Heart left ventricle (tissue), 16 donors: ENCODE results near the gene TMED3. TPM values are rescaled to one million over a fixed set of nuclear protein-coding genes. Genes with fewer than 3 reads are reported as not detected.

Experiments
- ATAC-seq, 4 donors: fragments of 200-7000 bp; cut with Tn5 transposase; one replicate each; pipeline ENCODE4 v1.9.1; 2020 to 2022; ENCODE audit warnings: moderate library complexity in 4 of 4, mild to moderate bottlenecking in 3 of 4, moderate number of reproducible peaks in 1 of 4
- DNase-seq, 5 donors: peaks; one replicate each; pipeline ENCODE4 v3.0.0-alpha.2; 2020
- H3K27ac ChIP-seq, 12 donors: fragments of 200-600 bp; sonication (generic) in 4 of 12; one replicate each; pipeline versions ENCODE4 v1.5.0 to v1.8.0; 2016 to 2022; ENCODE audit warnings: mild to moderate bottlenecking in 2 of 12
- H3K27me3 ChIP-seq, 9 donors: fragments of 200-600 bp; sonication (generic) in 2 of 9; one replicate each; pipeline versions ENCODE4 v1.5.1 to v1.8.0; 2016 to 2022; ENCODE audit warnings: mild to moderate bottlenecking in 3 of 9
- H3K36me3 ChIP-seq, 9 donors: fragments of 200-600 bp; sonication (generic) in 2 of 9; one replicate each; pipeline versions ENCODE4 v1.5.0 to v1.8.0; 2018 to 2022; ENCODE audit warnings: mild to moderate bottlenecking in 2 of 9
- H3K4me1 ChIP-seq, 12 donors: fragments of 200-600 bp; sonication (generic) in 4 of 12; one replicate each; pipeline versions ENCODE4 v1.5.0 to v1.8.0; 2016 to 2022; ENCODE audit warnings: mild to moderate bottlenecking in 3 of 12
- H3K4me3 ChIP-seq, 12 donors: fragments of 200-600 bp; sonication (generic) in 4 of 12; one replicate each; pipeline versions ENCODE4 v1.5.0 to v1.8.0; 2017 to 2022; ENCODE audit warnings: mild to moderate bottlenecking in 9 of 12, moderate library complexity in 4 of 12
- H3K9me3 ChIP-seq, 12 donors: fragments of 200-600 bp; sonication (generic) in 4 of 12; one replicate each; pipeline versions ENCODE4 v1.5.0 to v1.8.0; 2016 to 2022; ENCODE audit warnings: mild to moderate bottlenecking in 1 of 12
- CTCF ChIP-seq, 12 donors: fragments of 200-600 bp; sonication (generic) in 4 of 12; IDR thresholded peaks; one replicate each; pipeline versions ENCODE4 v1.5.0 to v1.8.0; 2018 to 2022; ENCODE audit warnings: antibody characterized with exemption in 12 of 12, mild to moderate bottlenecking in 5 of 12
- POLR2A ChIP-seq, 2 donors: fragments of 450-650 bp; IDR thresholded peaks; one replicate each; pipeline ENCODE4 v1.6.1; 2017; ENCODE audit warnings: antibody characterized with exemption in 2 of 2, mild to moderate bottlenecking in 2 of 2, moderate library complexity in 2 of 2
- WGBS, 4 donors: extraction: QIAGEN DNeasy Blood & Tissue Kit in 2 of 4; methylation state at CpG; one replicate each; pipeline versions ENCODE4 v1.1.5 to v1.1.7; 2013 to 2018; 5-methylcytosine and 5-hydroxymethylcytosine counted together
- intact Hi-C, 10 donors: fragments of 100-400 bp; cut with DNase I; formaldehyde crosslinking; loops; one replicate each; pipeline versions ENCODE4 v1.11.1 to v1.14.2; 2022
- polyA plus RNA-seq, 2 donors: library from polyadenylated mRNA; stranded (reverse); fragments of 200-250 nt; gene quantifications; one replicate each; pipeline ENCODE4 v1.2.3, GENCODE V29; 2013
- total RNA-seq, 9 donors: library from RNA; depleted of rRNA in 2 of 9; stranded (reverse); fragments of >200 nt in 2 of 9; fragmentation: NEBNext Ultra II Directional in 3 of 9; extraction: Animal tissue kit (Norgen Biotek cat#: 25700) in 3 of 9; gene quantifications; one replicate each; pipeline versions ENCODE4 v1.1.0 to v1.2.4, GENCODE V29; 2016 to 2023
- donor health status: ischemic (EF 13 %, LVEDD 7.1; RV severe dilation, severe dysfunction).
- donor health status: healthy with polysubstance abuse.
- donor health status: DM: no; HTN: yes; CAD: no.
- donor health status: DM: no; HTN: no; CAD: no.
- donor health status: ischemic (EF 25% LVEDD 6.9; RV normal size, moderate dysfunction).
- donor health status: ischemic (EF 25% LVEDD 5.7; RV mildly dilated, moderate dysfunction).
- donor health status: healthy.
- donor health status: DM: yes; HTN: yes; CAD: no.
- donor health status: ischemic (EF 35%, LVEDD 5.7; RV mildly dilated, moderate dysfunction).
- donor health status: nonischemic (EF 11% LVEDD 7.7; RV severe dilation, severe dysfunction).
- donor health status: DM: yes; HTN: yes; CAD: no.
- donor health status: PGD.
- donor health status: ischemic (EF 29% LVEDD 5.4; RV normal size, mild dysfunction).
- donor health status: nonischemic (EF 23%, LVEDD 6.1; RV moderate dilation, normal function).

Gene TMED3
- total and polyA plus RNA-seq, 11 donors, result 16.5 to 48.2 (median 24.6) TPM

DNA sequence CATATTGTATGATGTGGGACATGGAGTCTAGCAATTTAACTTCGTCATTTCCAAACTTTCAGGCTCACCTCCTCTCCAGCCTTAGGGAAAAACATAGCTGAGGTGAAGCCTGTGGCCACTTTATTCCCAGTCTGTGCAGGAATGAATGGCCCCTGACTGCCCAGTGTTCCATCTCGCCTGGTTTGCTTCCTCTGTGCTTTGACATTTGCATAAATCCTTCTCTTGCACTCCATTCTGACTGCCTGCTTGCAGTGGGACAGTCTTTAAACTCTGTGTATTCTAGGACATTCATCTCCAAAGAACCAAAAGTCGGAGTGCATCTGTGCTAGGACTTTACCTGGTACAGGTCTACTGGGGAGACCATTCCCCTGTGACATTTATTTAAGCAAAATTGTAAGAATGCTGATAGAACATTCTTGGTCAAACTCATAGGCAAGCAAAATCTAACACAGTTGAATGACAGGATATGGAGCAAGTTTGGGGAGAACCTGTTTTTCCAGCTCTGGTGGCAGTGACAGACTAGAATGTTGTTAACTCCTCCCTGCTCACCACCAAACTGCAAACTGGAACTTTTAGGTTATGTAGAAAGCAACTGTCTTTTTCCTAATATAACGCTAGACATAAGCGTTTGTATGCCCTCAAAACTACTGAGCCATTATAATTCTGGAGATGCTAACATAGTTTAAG is 22.1 kb downstream of the TMED3 start:
- whole genome bisulfite sequencing, 4 donors, result 81 to 88% (median 86%) methylated on average over 5 of the region's 5 CpGs
- peaks cover 0 to 5% (median 0%) of the 10 kb centered on the region in 12 donors for H3K9me3 ChIP-seq
- intact Hi-C loops, result no loop called here
- no peak overlapping the region for H3K4me3 ChIP-seq
- no peak for ATAC-seq
- H3K36me3 ChIP-seq, result no peaks in the 10 kb centered on the region
- H3K4me1 ChIP-seq, result no peaks in the 10 kb centered on the region
- no peak for TF ChIP-seq CTCF (IDR thresholded peaks at IDR 0.05)
- TF ChIP-seq POLR2A (IDR thresholded peaks at IDR 0.05), result no peak
- no peak overlapping the region for H3K27ac ChIP-seq
- H3K27me3 ChIP-seq, result no peaks in the 10 kb centered on the region
- DNase-seq, result no peak

GRCh38 chr15:79337591-79337990 is 26.7 kb downstream of the TMED3 start:
- Histone ChIP-seq H3K27ac (no peak overlapping the region), H3K4me1 (peaks cover 0 to 5% (median 0%) of the 10 kb centered on the region in 12 donors), H3K27me3 (no peaks in the 10 kb centered on the region), H3K9me3 (peaks cover 0 to 4% (median 0%) of the 10 kb centered on the region in 12 donors), H3K36me3 (no peaks in the 10 kb centered on the region), H3K4me3 (no peak overlapping the region)
- no peak for ATAC-seq
- TF ChIP-seq CTCF (IDR thresholded peaks at IDR 0.05) (no peak), POLR2A (IDR thresholded peaks at IDR 0.05) (no peak)
- no peak for DNase-seq
- intact Hi-C loops, result loop anchor here in 1 of 10 donors (5.0 kb wide), 1 partner anchor 515 kb away; no protein-coding TSS in a partner anchor
- 53 to 70% (median 65%) methylated on average over 7 of the region's 7 CpGs for WGBS, 4 donors

DNA sequence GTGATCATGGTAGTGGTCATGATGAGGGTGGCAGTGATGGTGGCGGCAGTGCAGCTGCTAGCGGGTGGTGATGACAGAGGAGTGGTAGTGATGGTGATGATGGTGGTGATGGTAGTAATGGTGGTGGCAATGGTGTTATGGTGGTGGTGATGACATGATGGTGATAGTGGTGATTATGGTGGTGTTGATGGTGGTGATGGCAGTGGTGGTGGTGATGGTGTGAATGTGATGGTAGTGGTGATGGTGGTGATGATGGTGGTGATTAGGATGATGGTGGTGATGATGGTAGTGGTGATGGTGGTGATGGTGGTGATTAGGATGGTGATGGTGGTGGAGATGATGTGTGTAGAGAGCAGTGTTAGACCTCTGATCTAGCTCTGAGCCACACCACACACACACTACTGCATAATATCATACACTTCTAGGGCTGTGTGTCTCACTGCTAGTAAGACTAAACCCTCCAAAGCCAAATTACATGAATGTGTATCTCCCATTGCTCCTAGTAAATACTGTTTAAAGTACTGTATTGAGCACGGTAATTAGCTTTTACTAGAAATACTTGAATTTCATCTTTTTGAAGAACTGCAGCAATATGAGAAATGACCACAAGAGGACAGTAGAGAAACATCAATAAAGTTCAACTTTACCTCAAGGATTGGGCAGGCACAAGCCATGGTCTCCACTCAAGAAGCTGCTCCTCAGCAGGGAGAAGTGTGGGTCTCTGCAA is 28.8 kb downstream of the TMED3 start:
- Histone ChIP-seq H3K4me3 (no peak overlapping the region), H3K4me1 (peaks cover 0 to 5% (median 0%) of the 10 kb centered on the region in 12 donors), H3K9me3 (peaks cover 0 to 4% (median 0%) of the 10 kb centered on the region in 12 donors), H3K36me3 (no peaks in the 10 kb centered on the region), H3K27me3 (no peaks in the 10 kb centered on the region), H3K27ac (no peak overlapping the region)
- no peak for DNase-seq
- 78 to 82% (median 80%) methylated on average over 3 of the region's 3 CpGs for WGBS, 4 donors
- TF ChIP-seq POLR2A (IDR thresholded peaks at IDR 0.05), result no peak
- peak; percentile 54 to 74 (median 62) for TF ChIP-seq CTCF (IDR thresholded peaks at IDR 0.05)
- ATAC-seq, result no peak
- intact Hi-C loops, result loop anchor here in 2 of 10 donors (5.0 kb wide), 1 partner anchor 513 kb away; no protein-coding TSS in a partner anchor

- Histone ChIP-seq H3K9me3 (peaks cover 0 to 4% (median 0%) of the 10 kb centered on the region in 12 donors), H3K27me3 (no peaks in the 10 kb centered on the region), H3K36me3 (no peaks in the 10 kb centered on the region), H3K27ac (no peak overlapping the region), H3K4me1 (peaks cover 0 to 5% (median 0%) of the 10 kb centered on the region in 12 donors), H3K4me3 (no peak overlapping the region)
- DNase-seq (no peak), ATAC-seq (no peak)
- 58 to 63% (median 60%) methylated on average over 5 of the region's 5 CpGs for WGBS, 4 donors
- intact Hi-C loops, result loop anchor here in 1 of 10 donors (5.0 kb wide), 1 partner anchor 512 kb away; no protein-coding TSS in a partner anchor
- no peak for TF ChIP-seq POLR2A (IDR thresholded peaks at IDR 0.05)
- no peak for TF ChIP-seq CTCF (IDR thresholded peaks at IDR 0.05)
Observed at GRCh38 chr15:79340315-79340602, 29.3 kb downstream of the TMED3 start.
